Measurements from ENCODE around the gene DHRS1.

DHRS1 gene

DNA sequence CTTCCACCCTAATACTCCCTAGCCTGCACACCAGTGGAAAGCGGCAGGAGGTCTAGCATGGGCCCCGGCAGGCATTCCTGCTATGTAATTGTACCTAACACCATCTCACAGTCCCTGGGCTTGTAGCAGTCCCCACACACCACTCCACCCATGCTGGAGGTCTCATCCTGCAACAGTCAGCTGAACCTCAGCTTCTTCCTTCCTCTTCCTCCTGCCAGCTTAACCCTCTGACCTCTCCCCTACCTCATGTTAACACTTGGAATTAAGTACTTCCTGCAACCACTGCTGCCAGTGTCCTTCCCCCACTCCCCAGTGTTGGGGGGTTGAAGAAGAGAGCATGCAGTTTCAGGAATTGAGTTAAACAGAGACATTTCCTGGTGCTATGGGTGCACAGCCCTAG lies 27.7 kb upstream of the DHRS1 start:
- no peak for DNase-seq

DNA sequence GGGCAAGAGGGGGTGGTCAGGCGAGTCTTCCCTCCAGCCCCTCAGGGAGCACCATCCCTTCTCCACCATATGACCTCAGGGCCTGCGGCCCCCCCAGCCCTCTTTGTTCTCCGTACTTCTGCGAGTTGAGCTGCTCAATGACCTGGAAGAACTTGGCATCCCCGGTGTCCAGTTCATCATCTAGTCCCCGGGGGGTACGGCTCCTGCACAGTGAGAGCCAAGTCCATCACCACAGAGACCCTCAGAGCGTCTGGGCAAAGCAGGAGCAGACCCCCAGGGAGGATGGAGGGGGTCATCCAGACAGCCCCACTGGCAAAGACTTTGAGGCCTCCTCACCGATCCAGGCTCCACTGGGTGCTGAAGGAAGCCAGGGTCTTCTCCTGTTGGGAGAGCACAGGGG lies 26.4 kb upstream of the DHRS1 start:
- no peak for DNase-seq

DNA sequence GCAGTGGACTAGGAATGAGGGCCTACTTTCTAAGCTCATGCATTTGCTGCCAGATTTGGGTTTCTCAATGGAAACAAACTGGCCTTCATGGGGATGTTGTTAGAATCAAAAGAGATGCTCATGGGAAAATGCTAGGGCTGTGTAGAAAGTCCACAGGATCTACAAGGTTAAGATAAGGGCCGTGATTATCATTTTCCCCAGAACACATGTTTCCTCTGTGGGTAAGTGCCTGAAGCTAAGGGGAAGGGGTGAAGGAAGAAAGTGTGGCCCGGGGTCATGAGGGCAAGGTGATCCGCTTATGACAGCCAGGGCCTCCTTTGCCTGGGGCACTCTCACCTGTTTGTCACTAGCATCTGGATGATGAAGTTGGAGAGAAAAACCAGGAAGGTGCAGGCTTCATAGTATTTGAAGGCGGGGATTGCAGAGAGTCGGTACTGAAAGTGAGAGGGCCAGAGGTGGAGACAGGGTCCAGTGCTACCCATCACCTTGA lies 25.5 kb upstream of the DHRS1 start:
- no peak for DNase-seq

DNA sequence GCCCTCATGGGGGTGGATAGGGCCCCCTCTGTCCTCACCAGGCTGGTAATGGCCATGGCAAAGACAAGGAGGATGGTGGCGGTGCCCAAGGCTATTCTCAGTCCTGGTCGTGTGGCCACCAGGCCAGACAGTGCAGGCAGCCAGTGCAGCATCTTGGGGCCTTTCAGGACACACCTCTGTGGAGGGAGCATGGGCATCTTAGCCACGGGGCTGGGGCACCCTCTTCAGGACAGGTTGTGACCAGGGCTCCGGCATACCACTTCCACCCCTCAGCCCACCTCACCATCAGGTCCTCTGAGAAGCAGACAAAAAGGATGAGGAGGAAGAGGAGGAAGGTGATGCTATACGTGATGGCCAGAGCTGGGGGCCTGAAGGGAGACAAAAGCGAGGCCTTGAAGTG lies 24.4 kb upstream of the DHRS1 start:
- no peak for DNase-seq

DNA sequence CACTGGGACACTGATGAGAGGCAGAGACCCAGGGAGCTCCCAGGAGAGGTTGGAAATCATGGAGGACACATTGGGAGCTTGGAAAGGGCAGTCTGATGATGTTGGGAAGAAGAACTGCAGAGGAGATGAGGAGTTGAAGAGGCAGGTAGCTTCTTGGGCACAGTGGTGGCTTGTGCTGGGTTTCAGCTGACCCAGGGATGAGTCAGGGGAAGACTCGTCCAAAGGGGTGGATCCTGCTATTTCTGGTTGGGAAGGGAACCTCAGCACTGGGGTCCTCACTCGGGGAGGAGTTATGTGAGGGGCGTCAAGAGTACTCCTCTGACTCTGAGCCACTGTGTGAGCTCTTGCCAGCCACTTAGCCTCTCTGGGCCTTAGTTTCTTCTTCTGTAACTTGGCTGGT lies 23.8 kb upstream of the DHRS1 start:
- no peak for DNase-seq

DNA sequence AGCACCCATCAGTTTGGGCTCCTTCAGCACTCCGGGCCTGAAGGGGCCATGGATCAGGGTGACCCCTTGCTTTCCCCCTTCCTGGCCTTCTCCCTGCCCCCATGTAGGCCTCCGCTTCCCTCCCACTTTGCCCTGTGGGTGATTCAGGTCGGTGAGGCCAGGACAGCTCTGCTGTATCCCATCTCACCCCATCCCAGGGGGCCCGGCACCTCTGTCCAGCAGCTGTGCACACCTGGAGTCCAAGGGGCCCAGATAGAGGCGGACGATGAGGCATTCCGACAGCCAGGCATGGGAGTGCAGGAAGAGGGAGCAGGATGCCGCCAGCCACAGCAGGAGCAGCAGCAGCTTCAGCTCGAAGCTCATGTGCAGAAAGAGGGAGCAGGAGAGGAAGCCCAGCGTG lies 23.1 kb upstream of the DHRS1 start:
- DNase-seq, result no peak

DNA sequence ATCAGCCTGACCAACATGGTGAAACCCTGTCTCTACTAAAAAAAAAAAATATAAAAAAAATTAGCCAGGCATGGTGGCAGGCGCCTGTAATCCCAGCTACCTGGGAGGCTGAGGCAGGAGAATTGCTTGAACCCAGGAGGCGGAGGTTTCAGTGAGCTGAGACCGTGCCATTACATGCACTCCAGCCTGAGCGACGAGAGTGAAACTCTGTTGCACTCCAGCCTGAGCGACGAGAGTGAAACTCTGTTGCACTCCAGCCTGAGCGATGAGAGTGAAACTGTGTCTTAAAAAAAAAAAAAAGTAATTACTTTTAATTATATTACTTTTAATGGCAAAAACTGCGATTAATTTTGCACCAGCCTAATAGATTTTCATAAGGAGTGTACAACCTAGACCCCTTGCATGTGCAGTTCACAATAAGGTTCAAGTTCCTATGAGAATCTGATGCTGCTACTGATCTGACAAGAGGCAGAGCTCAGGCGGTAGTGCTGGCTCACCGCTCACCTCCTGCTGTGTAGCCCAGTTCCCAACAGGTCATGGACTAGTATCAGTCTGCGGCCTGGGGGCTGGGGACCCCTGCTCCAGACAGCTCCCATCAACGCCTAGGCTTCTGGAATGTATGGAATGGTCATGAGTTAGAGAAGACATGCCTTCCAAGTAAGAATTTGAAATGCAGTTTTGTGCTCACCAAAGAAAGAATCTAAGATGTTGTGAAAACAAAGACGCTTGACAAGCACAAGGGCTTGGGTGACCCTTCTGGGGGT lies 21.8 kb upstream of the DHRS1 start:
- DNase-seq, result no peak

DNA sequence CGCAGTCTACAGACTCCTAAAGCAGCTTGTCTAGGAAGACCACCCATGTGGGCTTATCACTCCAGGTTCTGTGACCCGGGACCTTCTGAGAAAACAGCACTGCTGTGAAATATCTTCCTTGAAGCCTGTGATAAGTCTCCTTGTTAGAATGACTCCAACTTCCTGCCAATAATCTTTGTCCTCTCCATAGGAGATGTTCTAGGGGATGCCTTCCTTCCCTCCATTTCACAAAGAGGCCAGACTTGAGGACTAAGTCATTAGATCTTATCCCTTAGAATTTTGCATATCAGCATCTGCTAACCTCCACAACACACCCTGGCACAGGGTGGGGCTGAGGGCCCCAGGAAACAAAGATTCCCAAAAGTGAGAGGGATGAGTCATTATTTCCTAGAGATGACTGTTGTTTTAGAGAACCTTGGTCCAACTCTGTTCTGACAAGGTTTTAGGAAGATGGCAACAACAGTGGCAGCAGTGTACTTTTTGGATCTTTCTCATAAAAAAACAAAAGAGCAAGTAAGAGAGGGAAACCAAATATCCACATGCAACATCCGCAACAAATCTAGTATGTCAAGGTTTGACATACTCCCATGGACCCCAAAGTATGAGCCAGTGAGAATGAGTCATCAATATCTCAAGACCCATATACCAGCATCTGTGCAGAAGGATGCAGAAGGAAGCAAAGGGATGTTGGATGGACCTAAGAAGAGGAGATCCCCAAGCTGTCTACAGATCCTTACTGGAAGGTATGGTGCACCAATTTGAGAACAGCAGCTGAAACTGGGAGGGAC lies 17.8 kb upstream of the DHRS1 start:
- DNase-seq, result no peak

DNA sequence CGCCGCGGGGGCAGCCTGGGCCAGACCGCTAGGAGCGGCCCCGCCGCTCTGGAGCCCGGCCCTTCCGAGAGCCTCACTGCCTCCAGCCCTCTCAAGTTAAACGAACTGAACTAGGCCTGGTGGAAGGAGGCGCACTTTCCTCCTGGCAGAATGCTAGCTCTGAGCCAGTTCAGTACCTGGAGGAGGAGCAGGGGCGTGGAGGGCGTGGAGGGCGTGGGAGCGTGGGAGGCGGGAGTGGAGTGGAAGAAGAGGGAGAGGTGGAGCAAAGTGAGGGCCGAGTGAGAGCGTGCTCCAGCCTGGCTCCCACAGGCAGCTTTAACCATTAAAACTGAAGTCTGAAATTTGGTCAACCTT lies 17.0 kb upstream of the DHRS1 start:
- no peak for DNase-seq

DNA sequence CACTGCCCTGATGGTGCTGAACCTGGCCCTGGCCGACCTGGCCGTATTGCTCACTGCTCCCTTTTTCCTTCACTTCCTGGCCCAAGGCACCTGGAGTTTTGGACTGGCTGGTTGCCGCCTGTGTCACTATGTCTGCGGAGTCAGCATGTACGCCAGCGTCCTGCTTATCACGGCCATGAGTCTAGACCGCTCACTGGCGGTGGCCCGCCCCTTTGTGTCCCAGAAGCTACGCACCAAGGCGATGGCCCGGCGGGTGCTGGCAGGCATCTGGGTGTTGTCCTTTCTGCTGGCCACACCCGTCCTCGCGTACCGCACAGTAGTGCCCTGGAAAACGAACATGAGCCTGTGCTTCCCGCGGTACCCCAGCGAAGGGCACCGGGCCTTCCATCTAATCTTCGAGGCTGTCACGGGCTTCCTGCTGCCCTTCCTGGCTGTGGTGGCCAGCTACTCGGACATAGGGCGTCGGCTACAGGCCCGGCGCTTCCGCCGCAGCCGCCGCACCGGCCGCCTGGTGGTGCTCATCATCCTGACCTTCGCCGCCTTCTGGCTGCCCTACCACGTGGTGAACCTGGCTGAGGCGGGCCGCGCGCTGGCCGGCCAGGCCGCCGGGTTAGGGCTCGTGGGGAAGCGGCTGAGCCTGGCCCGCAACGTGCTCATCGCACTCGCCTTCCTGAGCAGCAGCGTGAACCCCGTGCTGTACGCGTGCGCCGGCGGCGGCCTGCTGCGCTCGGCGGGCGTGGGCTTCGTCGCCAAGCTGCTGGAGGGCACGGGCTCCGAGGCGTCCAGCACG lies 16.4 kb upstream of the DHRS1 start:
- no peak for DNase-seq

DNA sequence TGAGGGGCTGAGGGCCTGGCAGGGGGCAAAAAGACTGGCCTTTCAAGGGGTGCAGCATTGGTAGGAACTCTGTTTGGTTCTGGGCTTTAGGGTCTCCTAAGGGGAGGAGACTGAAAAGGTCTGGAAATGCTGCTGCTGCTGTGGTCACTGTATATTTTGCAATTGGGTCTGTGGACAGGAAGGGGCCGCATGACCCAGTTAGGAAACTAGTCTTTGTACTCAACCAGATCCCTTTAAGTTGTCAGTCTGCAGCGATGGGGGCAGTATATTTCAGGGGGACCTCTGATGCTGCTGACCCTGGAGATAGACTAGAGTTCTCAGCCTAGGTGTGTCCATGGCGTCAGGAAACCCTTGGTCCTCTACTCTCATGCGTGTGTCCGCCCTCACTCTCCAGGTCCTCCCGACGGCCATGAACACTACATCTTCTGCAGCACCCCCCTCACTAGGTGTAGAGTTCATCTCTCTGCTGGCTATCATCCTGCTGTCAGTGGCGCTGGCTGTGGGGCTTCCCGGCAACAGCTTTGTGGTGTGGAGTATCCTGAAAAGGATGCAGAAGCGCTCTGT lies 15.7 kb upstream of the DHRS1 start:
- no peak for DNase-seq

DNA sequence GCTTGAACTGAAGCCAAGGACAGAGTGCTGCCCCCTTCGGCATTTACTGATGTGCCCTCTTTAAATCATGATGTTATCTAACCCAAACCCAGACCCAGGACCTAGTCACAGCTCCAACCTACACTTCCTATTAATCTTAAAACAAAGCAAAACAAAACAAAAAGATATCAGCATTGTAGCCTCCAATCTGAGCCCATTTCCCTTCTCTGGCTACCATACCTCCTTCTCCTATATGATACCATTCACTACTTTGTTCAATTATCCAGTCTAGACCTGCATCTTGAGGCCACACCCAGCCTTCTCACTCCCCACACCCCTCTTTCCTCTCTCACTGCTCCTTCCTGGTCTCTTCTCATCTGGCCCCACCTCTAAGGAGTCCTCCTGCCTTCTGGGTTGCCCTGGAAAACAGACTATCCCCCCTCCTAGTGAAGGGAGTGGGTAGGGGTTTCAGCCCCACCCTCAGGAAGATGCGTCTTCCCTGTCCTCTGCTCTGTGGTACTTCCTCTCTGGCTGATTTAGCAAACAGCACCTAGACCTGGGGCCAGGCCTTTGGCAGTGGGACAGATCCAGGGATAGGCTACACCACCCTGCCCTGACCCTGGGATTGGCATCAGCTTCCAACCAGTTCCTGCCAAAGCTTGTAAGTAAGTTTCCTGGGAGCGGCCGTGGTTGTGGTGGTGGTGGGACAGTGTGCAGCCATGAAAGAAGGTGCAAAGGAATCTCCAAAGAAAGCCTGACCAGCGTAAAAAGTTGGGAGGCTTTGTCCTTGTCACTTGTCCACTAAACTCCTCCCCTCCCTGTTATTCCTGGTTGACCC lies 15.0 kb upstream of the DHRS1 start:
- no peak for DNase-seq

DNA sequence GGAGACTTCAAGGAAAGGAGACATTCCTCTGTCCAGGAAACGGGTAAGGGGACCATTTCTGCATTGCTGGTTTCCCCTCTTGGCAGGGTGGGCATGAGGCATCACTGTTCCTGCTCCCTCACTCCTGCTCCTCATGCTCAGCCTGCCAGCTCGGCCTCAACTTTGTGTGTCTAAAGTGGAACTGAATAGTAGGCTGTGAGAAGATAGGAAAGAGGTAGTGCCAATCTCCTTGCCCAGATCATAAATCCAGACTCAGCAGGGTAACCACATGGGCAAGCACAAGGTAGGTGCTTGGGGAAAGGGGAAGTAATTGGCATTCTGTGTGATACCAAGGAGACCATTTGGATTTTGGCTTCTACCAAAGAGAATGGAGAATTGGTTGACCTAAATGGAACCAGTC lies 14.3 kb upstream of the DHRS1 start:
- DNase-seq, result no peak

DNA sequence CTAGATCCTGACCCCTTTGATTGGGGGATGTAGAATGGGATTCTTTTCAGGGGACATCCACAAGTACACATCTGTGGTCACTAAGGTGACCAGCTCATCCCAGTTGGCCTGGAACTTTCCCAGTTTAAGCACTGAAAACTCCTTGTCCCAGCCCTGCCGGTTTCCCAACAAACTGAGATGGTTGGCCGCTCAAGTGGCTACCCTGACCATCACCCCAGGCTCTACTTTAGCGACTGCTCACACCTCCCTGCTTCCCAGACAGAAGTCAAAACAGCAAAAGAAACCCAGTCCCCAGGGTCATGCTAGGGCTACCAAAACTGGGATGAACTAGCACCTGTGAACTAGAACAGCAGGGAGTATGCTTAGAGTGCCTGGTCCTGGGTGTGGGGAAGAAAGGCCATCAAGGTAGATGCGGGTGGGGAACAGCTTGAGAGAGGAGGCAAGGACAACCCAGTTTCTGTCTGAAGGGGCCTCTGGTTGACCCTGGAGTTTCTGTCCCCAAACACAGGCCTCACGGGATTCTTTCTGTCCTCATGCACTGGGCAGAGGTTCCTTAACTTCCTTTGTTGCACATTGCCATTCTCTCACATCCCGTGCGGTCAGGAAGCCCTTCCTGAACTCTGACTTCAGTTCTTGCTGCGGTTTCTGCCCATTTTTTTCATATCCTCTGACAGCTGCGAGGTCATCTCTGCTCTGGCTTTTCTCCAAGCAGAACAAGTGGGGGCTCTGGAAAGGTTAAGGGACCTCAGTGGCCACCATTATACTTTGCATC lies 13.3 kb upstream of the DHRS1 start:
- DNase-seq, result no peak

DNA sequence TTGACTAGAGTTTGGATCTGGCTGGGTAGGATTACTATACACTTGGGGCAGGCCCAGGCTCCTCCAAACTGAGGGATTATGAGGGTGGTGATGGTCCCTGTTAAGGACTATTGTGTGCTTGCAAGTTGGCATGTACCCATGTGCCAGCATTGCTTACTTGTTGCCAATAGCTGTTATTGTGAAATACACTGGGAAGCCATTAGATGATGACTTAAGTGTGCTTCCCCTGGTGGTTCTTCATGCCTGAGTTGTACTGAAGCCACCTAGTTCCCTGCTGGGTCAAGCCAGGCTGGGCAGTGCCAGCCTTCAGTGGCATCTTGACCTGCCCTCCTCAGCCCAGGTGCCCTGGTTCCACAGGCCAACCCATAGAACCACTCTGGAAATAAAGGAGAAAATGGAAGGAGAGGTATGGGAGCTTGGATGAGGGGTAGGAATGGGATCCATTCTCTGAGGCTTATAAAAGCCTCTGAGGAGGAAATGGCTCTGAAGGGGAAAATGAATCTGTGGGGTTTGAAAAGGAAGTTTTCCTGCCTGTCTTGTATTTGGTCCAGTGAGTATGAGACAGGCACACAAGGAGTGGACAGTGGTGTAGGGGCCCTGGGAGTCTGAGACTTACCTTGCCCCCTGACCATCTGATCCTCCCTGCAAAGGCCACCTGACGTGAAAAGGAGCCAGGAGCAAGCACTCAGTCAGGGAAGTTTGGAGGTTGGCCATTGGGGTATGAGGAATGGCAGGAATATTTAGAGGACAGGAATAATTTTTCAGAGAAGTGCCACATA lies 12.4 kb upstream of the DHRS1 start:
- DNase-seq, result no peak

DNA sequence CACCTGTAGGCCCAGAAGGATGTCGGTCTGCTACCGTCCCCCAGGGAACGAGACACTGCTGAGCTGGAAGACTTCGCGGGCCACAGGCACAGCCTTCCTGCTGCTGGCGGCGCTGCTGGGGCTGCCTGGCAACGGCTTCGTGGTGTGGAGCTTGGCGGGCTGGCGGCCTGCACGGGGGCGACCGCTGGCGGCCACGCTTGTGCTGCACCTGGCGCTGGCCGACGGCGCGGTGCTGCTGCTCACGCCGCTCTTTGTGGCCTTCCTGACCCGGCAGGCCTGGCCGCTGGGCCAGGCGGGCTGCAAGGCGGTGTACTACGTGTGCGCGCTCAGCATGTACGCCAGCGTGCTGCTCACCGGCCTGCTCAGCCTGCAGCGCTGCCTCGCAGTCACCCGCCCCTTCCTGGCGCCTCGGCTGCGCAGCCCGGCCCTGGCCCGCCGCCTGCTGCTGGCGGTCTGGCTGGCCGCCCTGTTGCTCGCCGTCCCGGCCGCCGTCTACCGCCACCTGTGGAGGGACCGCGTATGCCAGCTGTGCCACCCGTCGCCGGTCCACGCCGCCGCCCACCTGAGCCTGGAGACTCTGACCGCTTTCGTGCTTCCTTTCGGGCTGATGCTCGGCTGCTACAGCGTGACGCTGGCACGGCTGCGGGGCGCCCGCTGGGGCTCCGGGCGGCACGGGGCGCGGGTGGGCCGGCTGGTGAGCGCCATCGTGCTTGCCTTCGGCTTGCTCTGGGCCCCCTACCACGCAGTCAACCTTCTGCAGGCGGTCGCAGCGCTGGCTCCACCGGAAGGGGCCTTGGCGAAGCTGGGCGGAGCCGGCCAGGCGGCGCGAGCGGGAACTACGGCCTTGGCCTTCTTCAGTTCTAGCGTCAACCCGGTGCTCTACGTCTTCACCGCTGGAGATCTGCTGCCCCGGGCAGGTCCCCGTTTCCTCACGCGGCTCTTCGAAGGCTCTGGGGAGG lies 11.3 kb upstream of the DHRS1 start, which contains the start of gene LTB4R:
LTB4R (plus strand) TSS at position 857 of the 959 bp plus-strand sequence. CDS start 4,150 bp downstream, outside the sequence.
- DNase-seq, result peak; percentile 73

DNA sequence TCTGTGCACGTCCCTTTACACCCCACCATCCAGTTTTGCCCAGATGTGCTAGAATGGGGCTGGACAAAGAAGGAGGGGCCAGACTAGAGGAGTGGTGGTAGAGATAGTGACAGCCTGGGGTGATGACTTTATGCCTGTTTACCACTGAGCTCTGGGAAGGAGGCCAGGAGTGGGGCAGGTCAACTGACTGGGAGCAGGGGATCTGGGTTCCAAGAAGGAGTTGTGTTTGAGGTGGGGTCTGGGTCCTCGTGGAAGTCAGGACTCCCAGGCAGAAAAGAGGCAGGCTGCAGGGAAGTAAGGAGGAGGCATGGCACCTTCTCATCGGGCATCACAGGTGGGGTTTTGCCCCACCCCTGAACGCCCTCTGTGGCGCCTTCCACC lies 10.7 kb upstream of the DHRS1 start:
- DNase-seq, result no peak

DNA sequence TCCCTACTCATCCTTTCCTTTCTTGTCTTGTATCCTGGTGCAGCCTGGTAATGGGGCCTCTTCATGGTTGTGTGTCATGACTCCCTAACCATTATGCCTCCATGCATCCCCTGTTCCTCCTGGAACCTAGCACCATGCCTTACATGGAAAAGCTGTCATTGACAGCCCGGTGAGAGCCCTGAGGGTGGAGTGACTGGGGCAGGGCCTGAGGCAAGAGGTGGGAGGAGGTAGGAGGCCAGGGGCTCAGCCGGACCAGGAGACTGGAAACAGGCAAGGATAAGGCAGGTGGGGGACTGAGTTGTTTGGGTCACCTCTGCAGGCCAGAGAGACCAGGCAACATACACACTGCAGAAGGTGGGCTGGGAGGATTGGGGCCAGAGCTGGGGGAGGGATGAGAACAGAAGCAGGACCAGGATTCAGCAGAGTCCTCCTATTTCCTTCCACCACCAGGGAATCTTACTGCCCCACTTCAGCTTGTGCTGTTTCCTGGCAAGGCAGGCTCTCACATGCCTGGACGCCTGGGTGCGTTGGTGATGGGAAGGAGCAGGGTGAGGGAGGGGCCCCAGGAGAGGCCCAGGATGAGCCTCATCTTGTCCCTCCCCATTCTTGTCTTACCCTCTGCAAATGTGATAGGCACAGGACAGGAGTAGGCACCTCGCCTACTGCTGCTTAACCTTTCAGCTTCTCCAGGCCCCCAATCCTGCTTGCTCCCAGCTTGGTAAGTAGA lies 10.1 kb upstream of the DHRS1 start, which contains the start of gene LTB4R2:
LTB4R2 (plus strand) TSS at position 603 of the 727 bp plus-strand sequence. CDS start 525 bp downstream, outside the sequence.
- DNase-seq, result no peak
